ENCODE data around the gene EIF3C.
"Not testable (repeated sequence)": the region's sequence is repeated elsewhere in the genome, so short reads cannot be mapped to it uniquely, and the experiment has no call there.

Gene EIF3C, protein sequence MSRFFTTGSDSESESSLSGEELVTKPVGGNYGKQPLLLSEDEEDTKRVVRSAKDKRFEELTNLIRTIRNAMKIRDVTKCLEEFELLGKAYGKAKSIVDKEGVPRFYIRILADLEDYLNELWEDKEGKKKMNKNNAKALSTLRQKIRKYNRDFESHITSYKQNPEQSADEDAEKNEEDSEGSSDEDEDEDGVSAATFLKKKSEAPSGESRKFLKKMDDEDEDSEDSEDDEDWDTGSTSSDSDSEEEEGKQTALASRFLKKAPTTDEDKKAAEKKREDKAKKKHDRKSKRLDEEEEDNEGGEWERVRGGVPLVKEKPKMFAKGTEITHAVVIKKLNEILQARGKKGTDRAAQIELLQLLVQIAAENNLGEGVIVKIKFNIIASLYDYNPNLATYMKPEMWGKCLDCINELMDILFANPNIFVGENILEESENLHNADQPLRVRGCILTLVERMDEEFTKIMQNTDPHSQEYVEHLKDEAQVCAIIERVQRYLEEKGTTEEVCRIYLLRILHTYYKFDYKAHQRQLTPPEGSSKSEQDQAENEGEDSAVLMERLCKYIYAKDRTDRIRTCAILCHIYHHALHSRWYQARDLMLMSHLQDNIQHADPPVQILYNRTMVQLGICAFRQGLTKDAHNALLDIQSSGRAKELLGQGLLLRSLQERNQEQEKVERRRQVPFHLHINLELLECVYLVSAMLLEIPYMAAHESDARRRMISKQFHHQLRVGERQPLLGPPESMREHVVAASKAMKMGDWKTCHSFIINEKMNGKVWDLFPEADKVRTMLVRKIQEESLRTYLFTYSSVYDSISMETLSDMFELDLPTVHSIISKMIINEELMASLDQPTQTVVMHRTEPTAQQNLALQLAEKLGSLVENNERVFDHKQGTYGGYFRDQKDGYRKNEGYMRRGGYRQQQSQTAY

DNA sequence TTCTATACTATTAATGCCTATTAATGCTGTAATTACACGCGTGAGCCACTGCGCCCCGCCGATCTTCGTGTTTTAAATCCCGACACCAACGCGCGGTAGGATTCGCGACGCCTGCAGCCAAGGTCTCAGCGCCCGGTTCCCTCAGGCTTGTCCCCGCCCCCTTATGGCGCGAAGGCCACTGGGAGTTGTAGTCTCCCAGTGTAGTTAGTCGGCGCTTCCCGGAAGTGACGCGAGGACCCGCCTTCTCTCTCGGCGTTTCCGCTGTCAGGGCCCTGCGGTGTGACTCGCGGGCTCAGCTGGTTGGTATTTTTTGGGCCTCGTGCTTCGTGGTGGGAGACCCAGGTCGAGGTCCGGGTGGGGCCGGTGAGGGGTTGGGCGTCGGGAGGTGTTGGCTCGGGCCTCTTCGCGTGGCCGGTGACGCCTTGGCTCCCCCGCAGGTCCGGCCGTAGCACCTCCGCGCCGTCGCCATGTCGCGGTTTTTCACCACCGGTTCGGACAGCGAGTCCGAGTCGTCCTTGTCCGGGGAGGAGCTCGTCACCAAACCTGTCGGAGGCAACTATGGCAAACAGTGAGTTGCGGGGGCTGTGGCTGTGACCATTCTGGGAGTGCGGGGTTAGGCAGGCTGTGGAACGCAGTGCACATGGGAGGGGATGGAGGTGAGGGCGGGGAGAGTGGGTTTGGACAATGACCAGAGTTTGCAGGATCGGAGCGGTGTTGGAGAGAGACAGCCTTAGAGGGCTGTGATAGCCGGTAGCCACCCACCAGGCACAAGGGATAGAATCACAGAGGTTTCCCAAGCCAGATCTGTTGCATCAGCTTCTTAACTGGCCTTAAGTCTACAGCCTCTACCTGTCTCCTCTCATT lies at the start of gene EIF3C:
TSS of gene EIF3C (plus strand) at position 245 of the 864 bp plus-strand sequence. CDS start at position 468, 223 bp downstream.
- DNase-seq, result not testable (repeated sequence)

DNA sequence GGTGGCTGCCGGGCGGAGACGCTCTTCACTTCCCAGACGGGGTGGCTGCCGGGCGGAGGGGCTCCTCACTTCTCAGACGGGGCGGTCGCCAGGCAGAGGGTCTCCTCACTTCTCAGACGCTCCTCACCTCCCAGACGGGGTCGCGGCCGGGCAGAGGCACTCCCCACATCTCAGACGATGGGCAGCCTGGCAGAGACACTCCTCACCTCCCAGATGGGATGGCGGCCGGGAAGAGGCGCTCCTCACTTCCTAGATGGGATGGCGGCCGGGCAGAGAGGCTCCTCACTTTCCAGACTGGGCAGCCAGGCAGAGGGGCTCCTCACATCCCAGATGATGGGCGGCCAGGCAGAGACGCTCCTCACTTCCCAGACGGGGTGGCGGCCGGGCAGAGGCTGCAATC lies 45.0 kb upstream of the EIF3C start:
- DNase-seq, result not testable (repeated sequence)

DNA sequence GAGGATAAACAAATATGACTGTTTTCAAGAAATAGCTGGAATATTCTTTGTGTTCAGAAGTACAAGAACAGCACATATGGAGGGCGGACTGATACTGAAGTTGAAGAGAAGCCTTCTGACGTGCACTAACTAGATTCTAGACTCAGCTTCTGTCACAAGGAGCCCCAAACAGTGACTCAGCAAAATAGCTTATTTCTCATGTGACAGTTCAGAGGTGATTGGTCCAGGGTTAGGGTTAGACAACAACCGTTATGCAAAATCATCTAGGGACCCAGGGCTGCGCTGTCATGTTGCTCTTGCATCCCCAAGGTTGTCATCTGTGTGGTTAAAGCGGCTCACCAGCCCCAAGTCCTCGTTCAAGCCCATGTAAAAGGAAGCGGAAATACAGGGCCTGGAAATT lies 43.8 kb upstream of the EIF3C start:
- DNase-seq, result not testable (repeated sequence)

GRCh38 chr16:28668199-28668598 lies 43.1 kb upstream of the EIF3C start:
- not testable (repeated sequence) for DNase-seq

DNA sequence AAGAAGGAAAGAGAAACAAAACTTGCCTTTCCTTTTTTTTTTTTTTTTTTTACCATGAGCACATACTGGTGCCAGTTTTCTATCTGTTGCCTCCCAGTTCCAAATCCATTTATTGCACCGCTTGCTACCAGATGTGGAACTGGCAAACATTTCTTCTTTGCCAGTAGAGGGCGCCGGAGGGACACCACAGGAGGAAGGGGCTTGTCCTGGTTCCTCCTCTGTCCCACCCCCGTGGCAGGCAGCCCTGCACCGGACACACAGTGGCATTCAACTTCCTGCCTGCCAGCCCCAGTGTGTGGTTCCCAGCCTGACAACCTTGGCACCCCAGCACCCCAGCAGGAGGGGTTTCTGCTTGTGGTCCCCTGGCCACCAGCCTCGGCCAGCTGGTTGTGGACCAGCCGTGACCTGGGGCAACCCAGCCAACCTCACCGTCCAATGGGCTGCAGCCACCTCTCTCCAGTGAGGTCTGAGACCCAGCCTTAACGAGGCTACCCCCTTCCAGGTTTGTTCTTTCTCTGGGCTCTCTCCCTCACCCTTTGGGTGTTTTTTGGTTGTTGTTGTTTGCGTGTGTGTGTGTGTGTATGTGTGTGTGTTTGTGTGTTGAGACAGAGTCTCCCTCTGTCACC lies 22.8 kb upstream of the EIF3C start:
- DNase-seq, result not testable (repeated sequence)

- DNase-seq, result not testable (repeated sequence)
Measured at GRCh38 chr16:28689425-28689824, 21.8 kb upstream of the EIF3C start.

GRCh38 chr16:28691722-28692121 lies 19.5 kb upstream of the EIF3C start:
- DNase-seq, result not testable (repeated sequence)

DNA sequence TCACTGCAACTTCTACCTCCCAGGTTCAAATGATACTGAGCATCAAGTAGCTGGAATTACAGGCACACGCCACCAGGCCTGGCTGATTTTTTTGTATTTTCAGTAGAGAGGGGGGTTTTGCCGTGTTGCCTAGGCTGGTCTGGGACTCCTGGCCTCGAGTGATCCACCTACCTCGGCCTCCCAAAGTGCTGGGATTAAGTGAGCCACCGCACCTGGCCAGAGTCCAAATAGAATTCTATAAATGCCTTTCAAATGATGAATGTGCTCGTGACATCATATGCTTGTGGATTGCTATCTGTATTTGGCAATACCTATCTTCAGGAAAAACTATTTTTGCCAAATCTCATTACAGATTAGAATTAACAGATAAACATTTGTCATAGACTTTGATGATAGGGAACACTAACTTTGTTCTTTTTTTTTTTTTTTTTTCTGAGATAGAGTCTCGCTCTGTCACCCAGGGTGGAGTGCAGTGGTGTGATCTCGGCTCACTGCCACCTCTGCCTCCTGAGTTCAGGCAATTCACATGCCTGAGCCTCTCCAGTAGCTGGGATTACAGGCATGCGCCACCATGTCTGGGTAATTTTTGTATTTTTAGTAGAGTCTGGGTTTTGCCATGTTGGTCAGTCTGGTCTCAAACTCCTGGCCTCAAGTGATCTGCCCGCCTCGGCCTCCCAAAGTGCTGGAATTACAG lies 17.9 kb upstream of the EIF3C start:
- not testable (repeated sequence) for DNase-seq

DNA sequence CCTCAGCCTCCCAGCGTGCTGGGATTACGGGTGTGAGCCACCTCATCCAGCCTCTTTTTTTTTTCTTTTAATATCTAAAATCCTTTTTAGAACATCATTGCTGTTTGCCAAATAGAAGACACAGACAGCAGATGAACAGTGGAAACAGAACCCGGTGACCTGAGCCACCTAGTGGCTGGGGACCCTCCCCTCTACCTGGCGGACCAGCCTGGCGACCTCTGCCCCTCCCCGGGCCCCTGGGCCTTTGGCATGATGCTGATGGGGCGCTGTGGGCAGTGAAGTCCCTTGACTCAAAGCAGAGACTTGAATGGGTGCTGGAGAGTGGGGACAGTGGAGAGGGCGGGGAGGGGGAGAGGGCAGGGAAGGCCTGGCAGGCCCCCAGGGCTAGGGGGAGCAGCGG lies 11.5 kb upstream of the EIF3C start:
- not testable (repeated sequence) for DNase-seq

DNA sequence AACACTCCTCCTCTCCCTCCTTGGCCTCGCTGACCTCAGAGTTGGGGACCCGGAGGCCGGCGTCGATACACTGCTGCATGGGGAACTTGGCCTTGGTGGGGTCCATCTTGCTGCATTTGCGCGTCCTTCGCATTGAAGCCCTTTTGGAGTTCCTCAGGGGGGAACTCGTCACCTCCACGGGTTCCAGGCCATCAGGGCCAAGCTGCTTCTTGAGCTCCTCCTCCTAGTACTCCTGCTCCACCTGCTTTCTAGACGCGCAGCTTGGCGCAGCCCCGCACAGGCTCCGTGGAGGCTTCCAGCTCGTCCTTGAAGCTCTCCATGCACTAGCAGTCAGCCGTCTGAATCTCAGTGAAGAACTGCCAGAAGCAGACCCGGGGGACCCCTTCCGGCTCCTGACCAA lies 10.9 kb upstream of the EIF3C start:
- not testable (repeated sequence) for DNase-seq

GRCh38 chr16:28701384-28701783 lies 9.9 kb upstream of the EIF3C start:
- DNase-seq, result not testable (repeated sequence)

DNA sequence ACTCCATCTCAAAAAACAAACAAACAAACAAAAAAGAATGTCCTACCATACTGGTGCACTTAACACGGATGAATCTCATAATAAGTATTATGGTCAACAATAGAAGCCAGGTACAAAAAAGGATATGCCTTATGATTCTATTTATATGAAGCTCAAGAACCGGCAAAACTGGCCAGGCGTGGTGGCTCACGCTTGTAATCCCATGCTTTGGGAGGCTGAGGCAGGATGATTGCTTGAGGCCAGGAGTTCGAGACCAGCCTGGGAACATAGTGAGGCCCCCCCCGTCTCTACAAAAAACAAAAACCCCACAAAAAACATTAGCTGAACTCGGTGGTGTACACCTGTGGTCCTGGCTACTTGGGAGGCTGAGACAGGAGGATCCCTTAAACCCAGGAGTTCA lies 7.0 kb upstream of the EIF3C start:
- DNase-seq, result not testable (repeated sequence)

- not testable (repeated sequence) for DNase-seq
Measured at GRCh38 chr16:28722852-28723650, 11.8 kb downstream of the EIF3C start.

GRCh38 chr16:28731253-28731652 lies 20.0 kb downstream of the EIF3C start:
- DNase-seq, result not testable (repeated sequence)

- DNase-seq, result not testable (repeated sequence)
Measured at GRCh38 chr16:28732455-28733124, 21.3 kb downstream of the EIF3C start.

- DNase-seq, result not testable (repeated sequence)
Measured at GRCh38 chr16:28739787-28740186, 28.5 kb downstream of the EIF3C start.

DNA sequence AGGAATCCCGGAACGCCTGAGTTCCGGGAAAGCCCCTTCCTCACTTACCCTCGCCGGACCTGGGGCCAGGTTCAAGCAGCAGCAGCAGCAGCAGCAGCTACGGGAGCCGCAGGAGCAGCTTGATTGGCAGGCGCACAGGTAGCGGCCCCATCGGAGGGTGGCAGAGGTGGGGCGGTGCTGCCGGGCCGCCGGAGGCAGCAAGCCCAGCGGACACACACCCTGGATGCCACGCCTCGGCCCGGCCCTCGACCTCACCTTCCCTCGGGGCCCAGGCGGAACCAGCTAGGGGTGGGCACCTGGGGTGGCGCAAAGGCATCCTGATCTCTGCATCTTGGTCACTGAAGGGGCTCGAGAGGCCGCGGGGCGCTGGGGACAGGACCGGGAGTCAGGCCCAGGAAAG lies 29.4 kb downstream of the EIF3C start:
- not testable (repeated sequence) for DNase-seq

GRCh38 chr16:28741295-28741694 lies 30.0 kb downstream of the EIF3C start:
- not testable (repeated sequence) for DNase-seq

Measured in hypothalamus (tissue), 51 donors.